Activated T-helper 1 cell treated with anti-CD3 and anti-CD28 coated beads, Interleukin-2, amount 50 U/mL, for 16 hours (primary cell): Measurements from ENCODE around the gene ZNF407.
"Not testable (repeated sequence)": the region's sequence is repeated elsewhere in the genome, so short reads cannot be mapped to it uniquely, and the experiment has no call there.

Experiments used
- DNase-seq, 2 donors: peaks; one replicate each; pipeline ENCODE4 v3.0.0-alpha.2; 2020; ENCODE audit warnings: low read depth in 1 of 2, low spot score in 1 of 2

Gene ZNF407

DNA sequence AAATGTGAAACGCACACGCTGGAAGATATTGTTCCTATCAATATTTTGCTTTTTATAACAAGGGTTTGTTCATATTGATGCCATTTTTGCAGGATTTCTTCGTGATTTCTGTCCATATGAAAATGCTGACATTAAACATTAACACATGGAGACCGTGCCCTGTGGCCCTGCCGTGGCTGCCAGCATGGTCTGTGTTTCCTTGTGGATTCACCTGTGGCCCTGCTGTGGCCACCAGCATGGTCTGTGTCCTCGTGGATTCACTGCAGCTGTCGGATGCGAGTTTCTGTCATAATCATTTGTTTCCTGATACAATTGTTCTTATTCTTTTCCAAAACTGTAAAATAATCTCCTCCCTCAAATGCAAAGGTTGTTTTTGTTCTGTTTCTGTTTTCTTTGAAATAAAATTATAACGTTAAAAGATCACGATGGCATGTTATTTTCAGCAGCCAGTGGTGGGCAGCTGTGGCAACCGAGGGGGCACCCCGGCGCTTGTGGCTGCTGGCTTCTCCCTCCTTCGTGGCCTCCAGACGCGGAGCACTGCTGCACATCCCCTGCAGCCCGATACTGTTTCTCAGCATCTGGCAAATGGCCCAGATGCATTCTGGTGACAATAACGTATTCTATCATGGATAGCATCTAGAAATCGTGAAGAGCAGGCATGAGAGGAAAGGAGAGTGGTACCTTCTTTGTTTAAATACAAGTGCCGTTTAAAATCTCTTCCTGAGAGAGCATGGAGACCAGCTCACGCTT is 467.8 kb downstream of the ZNF407 start:
- DNase-seq: no peak

DNA sequence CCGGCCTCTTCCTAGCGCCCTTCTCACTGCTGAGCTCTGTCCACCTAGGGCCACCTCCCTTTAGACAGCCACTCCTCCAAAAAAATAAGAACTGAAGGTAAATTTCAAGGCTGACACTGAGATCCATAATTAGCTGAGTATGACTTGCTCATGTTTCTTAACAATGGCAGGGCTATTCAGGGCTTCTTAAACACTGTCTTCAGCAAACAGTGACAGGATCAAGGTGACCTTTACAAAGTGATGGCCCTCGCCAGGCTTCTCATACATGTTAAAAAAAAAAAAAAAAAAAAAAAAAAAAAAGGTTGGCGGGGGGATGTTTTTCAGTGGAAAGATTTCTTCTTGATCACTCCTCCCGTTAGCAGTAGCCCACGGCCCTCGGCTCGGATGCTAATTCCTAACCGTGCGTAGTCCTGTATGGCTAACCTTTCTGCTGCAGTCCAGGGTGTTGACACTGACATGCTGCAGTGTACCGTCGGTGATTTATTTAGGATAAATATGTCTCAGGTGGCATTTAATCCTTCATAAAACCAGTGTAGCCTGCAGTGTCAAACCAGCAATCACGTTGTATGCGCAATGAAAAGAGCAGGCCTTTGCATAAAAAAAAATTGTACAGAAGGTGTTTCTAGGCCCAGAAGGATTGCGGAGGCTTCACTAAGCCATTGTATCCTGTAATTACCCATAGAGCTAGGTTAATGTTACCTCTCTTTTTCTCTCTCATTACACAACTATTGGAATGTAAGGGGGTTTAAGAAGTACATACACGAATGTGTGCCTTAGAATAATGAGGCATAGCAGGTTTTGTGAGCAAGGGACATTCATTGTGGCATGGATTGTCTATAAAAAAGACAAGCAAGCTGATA is 468.6 kb downstream of the ZNF407 start:
- no peak for DNase-seq

DNA sequence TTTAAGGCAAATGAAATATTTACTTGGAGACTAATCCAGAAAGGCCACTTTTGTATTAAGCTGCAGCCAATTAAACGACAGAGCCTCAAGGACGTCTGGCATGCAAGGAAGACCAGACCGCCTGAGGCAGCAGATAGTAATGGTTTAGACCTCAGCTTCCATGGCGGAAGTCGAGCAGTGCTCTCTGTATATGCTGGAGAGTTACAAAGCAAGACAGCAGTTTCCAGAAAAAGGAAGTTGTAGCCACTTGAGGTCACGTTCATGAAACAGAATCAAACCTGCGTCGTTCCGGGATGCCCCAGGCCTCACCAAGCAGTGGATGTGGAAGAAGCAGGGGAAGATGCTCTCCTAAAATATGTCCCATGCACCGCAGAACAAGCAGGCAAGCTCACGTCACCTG is 469.3 kb downstream of the ZNF407 start:
- DNase-seq: no peak

DNA sequence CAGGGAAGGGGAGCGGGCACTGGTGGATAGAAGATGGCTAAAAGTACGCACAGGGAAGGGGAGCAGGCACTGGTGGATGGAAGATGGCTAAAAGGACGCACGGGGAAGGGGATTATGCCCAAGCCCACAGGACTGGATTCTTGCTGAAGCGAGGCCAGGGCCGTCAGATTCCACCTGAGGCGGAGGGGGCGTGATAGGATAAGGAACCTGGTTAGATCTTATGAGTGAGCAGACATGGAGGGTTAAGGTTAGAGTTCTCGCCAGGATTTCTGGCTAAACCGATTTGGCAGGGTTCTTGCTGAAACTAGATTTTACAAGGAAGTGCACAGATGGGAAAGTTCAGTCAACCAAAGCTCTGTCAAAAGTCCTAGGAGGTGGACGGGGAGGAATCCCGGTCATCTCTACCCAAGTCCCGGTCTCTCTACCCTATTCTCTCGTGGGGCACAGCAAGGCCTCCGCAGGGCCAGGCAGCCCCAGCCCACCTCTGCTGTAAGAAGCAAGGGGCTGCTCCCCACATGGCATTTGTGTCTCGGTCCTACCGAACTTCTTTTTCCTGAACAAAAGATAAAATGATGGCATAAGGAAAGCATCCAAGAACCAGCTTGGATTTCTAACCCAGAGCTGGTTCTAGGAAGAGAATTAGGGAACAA is 470.5 kb downstream of the ZNF407 start:
- DNase-seq: no peak

DNA sequence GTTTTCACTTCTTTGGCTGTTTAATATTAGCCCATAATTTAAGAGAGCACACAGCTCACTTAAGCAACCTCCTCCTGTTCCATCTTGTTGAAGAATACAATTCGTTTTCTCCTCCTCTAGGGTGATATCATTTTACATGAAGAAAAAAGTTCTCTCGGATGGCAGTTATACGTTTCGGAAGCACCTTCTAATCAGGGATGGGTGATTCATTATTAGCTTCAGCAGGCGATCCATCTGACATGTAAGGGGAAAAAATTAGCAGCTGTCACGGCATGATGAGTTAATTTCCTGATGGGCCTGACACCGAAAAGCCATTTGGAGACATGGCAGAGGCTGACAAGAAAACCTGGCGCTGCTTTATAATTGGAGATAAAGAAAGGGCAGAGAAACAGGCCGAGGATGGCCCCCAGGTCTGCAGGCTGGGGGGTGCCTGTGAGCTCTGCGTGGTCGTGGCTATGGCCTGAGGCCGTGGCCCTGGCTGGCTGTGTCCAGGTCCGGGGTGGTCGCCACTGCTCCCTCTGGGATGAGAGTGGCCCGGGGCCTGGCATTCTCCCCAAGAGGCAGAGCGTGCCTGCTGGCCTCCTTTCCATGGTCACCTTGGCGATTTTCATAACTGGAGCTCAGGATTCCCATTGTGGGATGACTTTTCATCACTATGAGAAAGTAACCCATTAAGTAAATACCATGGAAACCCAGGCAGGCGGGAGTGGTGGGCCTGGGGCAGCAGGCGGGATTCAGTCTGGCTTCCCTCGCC is 471.2 kb downstream of the ZNF407 start:
- no peak for DNase-seq

DNA sequence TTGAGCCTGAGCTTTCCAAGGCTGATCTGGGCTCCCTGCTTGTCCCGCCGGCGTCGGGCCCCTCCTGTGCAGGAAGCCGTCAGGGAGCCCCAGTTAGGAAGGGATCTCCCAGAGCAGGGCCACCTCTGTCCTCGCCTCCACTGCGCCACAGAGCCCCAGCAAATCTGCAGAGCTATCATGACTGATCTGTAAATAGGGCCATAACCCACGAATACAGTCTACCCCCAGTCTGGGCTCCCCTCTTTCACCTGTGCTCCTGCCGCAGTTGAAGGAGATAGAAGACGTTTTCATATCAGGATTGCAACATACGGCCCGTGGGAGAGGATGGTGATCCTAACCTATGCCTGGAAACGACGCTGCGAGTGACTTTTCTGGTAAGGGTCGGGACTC is 472.6 kb downstream of the ZNF407 start:
- no peak for DNase-seq

DNA sequence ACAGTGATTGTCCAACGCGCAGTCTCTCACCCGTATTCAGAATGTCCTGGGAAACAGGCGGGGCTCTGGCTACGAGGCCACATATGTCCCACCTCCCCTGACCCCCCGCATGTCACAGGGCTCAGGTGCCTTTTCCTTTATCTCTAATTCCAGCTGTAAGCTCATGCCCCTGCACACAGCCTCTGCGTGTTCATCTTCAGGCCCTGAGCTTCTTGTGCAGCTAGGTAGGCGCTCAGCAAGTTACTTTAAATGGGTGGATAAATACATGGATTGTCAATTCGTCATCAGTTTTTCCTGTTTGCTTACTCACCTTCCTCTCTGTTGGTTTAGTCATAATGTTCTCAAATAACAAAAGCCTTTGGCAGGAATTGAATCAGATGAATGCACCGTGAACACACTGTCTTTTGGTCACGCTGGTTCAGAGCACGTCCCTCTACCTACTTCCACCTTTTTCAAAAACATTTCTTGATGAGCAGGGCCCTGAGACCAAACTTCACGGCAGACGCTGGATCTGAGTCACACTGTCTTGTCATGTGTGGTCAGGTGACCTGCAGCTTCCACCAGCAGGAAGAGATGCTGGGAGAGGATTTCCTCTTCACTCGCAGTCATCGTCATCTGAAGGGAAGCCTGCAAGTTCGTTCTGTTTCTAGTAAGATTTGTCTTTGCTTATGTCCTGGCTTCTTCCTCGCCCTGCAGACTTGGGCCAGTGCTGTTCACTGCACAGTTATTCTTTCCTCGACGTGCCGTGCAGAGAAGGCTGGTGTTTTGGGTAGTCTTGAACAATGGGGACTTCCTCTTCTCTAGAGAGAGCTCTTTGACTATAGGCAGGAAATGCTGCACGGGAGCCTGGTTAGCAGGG is 473.2 kb downstream of the ZNF407 start:
- peak; percentile 40 to 49 for DNase-seq

DNA sequence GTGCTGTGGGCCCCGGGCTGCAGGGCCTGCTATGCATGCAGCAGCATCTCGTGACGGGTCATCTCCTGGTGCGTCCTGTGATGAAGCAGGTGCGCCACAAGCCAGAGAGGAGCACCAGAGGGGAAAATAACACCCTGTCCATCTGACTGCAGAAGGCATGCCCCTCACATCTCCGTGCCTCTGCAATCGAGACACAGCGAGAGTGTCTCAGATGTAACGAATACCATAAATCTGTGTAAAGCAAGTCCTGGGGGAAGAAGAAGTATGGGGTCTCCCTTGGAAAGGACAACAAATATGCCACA is 473.8 kb downstream of the ZNF407 start:
- no peak for DNase-seq

DNA sequence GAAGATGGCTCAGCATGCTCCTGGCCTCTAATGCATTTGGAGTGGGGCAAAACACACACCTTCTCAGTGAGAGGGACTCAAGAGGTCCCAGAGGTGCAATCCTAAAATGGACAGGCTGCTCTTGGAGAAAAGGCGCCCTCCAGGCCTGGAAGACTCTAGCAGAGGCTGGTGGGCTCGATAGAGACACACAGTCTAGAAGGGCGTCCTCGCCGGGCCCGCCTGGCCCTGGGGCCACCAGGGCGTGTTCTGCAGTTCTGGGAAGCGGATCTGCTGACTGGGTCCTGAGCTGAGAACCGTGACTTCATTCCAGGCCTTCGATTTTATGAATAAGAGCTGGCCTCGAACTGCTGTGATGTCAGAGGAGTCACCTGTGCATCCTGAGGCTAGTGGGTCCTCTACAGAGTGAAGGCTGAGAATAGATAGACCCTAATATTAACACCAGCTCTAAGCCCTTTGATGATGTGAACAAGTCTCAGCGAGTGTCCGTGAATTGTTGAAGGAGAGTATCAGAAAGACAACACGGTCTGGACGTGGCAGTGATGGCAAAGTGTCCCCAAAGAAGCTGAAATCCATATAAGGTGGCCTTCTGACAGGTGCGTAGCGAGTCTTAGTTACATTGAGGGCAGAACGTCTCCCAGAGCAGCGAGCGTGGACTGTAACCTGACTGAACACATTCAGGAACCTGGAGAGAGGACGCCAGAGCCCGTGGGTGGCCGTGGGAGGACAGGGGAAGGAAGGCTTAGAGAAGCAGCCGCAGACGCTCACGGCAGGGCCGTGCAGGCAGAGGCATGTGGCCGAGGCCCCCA is 474.4 kb downstream of the ZNF407 start:
- DNase-seq: no peak

DNA sequence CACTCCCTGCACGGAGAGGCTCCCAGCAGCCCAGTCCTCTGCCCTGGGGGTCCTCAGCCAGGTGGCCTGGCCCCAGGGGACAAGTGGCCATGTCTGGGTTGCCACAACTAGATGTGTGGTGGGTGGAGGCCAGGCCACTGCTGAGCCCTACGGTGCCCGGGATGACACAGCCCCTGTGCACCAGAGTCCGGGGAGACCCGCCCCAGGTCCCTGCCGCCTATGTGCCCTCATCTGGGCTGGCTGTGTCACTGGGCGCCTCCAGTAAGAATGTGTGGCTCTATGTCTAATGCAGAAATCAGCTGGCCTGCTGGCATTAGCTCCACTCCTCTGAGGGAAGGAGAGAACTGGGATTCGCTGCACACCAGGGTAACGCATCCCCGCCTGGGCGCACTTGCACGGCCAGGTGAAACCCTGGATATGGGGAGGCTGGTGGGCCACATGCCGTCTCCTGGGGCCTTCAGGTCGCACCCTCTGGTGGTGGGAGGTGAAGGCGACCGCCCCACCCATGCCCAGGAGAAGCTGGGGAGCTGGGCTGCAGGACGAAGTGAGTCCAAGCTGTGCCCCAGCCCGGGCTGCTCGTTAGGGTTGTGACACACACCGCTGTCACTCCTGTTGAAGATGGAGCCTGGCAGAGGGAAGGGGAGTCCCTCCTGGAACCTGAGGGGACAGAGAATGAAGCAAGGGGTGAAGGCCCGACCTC is 475.2 kb downstream of the ZNF407 start:
- no peak for DNase-seq

DNA sequence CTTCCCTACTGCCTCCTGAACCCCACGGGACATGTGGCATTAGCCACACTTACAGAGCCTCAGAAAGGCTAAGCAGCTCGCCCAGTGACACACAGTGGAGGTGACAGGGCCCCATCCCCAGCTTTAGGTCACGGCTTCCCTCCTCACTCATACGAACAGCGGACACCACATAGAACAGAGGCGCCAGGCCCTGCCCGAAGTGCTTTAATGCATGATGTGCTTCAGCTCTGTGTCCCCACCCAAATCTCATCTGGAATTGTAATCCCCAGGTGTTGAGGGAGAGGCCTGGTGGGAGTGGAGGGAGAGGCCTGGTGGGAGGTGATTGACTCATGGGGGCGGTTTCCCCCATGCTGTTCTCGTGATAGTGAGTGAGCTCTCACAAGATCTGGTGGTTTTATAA is 476.0 kb downstream of the ZNF407 start:
- DNase-seq: no peak

DNA sequence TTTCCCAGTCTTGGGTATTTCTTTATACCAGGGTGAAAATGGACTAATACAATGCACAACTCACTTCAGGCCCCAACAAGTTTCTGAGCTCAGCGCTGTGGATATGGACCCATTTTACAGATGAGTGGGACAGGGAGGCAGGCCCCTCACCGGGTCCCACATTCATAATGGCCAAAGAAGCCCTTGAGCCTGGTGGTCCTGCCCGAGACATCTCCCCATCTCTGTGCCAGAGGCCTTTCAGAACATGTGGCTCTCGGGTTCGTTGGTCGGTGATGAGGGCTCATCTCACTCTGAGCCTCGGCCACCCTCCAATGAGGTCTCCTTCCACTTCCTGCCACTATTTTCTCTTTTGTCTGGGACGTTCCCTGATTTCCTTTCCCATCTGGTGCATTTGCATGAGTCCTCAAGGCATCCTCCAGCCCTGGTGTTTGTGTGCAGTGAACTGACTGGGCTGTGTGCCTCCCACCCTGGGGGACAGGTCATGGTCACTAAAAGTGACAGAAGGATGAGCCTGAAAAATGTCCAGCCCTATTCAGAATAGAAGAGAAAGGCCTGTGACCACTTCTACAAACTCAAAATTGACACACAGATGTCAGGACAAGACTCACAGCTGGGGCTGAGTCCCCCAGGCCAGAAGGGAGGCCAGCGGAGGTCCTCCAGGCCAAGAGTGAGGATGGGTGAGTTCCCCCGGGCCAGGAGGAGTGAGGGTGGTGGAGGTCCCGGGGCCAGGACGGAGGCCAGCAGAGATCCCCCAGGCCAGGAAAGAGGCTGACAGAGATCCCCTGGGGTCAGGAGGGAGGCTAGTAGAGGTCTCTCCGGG is 476.7 kb downstream of the ZNF407 start:
- DNase-seq: no peak

DNA sequence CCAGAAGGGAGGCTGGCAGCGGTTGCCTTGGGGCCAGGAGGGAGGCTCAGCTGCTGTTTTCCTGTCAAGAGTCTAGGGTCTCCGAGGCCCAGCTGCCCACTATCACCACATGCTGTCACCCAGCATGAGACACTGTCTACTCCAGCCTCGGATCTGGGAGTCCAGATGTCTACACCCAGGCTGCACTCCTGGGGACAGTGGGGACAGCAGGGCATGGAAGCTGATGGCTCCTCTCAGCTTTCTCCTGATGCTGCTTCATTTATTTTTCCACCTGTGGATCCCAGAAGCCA is 477.3 kb downstream of the ZNF407 start:
- no peak for DNase-seq

DNA sequence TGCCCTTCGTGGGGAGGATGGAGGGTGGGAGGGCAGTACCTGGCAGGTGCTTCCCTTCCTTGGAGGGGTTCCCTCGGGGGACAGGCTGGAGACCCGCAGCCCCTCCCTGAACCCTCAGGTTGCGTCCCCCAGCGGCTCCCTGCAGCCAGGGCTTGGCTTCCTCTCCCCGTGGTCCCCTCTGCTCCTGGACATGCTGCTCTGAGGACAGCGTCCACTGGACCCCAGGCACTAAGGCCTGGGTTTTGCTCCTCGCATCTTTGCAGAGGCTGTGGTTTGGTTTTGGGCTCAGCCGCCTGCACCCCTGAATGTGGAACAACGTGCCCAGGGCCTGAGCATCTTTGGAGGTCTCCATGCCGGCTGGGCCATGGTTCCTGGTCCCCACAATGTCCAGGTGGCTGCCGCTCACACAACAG is 477.8 kb downstream of the ZNF407 start:
- no peak for DNase-seq

DNA sequence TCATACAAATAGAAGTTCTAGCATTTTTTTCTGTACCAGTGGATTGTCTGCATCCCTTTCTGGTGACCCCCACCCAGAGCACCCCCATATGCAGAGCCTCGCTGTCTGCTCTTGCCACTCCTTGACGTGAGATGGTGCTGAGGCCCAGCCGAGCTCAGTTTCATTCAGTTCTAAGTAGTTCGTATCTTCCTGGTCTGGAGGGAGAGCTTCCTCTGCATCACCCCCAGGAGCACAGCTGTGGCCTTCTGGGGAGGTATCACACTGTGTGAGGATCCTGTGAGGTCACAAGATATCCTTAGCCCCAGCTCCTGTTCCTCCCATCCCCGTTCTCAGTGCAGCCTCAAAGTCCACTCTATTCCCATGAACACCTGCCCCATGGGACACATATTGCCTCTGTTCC is 478.6 kb downstream of the ZNF407 start:
- DNase-seq: no peak

DNA sequence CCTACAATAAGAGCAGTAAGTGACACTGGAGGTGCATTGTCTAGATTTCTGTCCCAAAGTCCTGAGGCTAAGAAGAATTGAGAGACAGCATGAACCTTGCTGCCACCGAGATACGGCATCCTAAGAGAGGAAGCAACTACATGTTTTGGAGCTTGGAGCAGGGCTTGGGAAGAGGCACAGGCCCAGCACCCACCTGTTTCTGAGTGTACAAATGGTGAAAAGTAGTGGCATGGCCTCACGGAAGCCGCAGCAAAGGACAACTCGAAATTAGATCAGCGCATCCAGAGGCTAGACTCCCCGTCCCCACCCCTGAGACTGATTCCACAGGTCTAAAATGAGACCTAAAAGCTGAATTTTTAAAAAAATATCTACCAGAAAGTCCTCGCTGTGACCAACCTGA is 483.8 kb downstream of the ZNF407 start:
- no peak for DNase-seq

DNA sequence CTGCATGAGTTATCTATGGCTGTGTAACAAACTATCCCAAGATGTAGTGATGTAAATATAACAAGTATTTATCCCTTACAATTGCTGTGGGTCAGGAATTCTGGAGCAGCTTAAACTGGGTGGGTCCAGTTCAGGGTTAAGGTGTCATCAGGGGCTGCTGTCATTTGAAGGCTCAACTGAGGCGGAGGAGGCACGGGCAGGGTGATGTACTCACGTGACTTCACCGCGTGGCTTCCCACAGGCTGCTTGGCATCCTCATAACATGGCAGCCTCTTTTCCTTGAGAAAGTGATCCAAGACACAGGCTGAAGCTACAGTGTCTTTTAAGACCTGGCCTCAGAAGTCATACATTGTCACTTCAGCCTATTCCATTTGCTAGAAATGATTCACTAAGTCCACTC is 485.5 kb downstream of the ZNF407 start:
- DNase-seq: no peak

DNA sequence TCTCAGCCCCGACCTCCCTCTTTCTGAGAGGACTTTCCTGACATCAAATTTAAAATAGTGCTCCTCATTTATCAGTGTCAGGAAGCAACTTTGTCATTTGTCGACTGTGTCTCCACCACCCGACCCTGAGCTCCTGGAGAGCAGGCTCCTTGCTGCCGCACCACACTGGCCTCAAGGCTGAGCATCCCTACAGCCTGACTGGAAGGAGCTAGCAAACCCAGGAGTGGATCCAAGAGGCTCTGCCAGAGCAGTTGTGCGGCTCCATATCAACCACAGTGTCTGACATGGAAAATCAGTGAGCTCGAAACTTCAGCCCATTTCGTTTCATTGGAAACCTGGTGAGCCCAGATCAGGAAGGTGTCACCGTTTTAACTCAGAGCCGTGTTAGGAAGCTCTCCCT is 486.1 kb downstream of the ZNF407 start:
- DNase-seq: no peak

DNA sequence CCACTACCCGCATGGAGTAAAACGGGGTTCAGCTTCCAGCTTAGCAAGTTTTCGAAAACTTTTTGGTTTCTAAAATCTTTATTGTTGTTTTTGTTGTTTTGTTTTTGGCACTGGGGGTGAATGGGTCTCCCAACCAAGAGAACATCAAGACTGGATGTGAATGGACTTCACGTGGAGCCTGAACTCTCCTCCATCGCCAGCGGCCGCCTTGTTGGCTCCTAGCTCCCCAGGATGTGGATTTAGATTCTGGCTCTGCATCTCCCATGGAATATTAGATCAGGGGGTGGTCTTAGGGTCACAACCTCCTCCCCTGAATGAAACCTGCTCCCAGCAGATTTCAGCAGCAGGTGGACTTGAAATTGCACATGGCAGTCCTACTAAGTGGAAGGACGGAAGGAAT is 488.0 kb downstream of the ZNF407 start:
- not testable (repeated sequence) for DNase-seq
